Activated CD4-positive, alpha-beta T cell treated with anti-CD3 and anti-CD28 coated beads for 48 hours (primary cell): Measurements from ENCODE around the gene SLC17A9.

ENCODE experiments used
- DNase-seq: peaks from one replicate; pipeline ENCODE4 v3.0.0-alpha.2; 2020

Gene SLC17A9

GRCh38 chr20:62986257-62986800 is 33.8 kb downstream of the SLC17A9 start:
- no peak for DNase-seq

- DNase-seq: no peak
These were observed 34.6 kb downstream of the SLC17A9 start for GRCh38 chr20:62987114-62987513.

GRCh38 chr20:62989201-62989601 is 36.7 kb downstream of the SLC17A9 start:
- peak; percentile 27 for DNase-seq

GRCh38 chr20:62990306-62990825 is 37.9 kb downstream of the SLC17A9 start:
- no peak for DNase-seq

GRCh38 chr20:62991196-62991807 is 38.8 kb downstream of the SLC17A9 start:
- DNase-seq: no peak

GRCh38 chr20:62991863-62992262 is 39.4 kb downstream of the SLC17A9 start:
- no peak for DNase-seq

- no peak for DNase-seq
These were observed 41.5 kb downstream of the SLC17A9 start for GRCh38 chr20:62993856-62994494.

GRCh38 chr20:62994869-62995281 is 42.4 kb downstream of the SLC17A9 start:
- DNase-seq: no peak

GRCh38 chr20:62995481-62995880 is 43.0 kb downstream of the SLC17A9 start:
- no peak for DNase-seq

- no peak for DNase-seq
These were observed 43.5 kb downstream of the SLC17A9 start for GRCh38 chr20:62995898-62996595.

- no peak for DNase-seq
These were observed 44.1 kb downstream of the SLC17A9 start for GRCh38 chr20:62996596-62996982.

GRCh38 chr20:62997417-62998035 is 45.0 kb downstream of the SLC17A9 start:
- no peak for DNase-seq

GRCh38 chr20:62998449-62998848 is 45.9 kb downstream of the SLC17A9 start:
- DNase-seq: no peak

- DNase-seq: no peak
These were observed 47.1 kb downstream of the SLC17A9 start for GRCh38 chr20:62999580-62999979.

GRCh38 chr20:63000036-63000435 is 47.5 kb downstream of the SLC17A9 start:
- no peak for DNase-seq

GRCh38 chr20:63000958-63001357 is 48.4 kb downstream of the SLC17A9 start:
- DNase-seq: no peak

- no peak for DNase-seq
These were observed 50.0 kb downstream of the SLC17A9 start for GRCh38 chr20:63002511-63002910.

- no peak for DNase-seq
These were observed 51.0 kb downstream of the SLC17A9 start for GRCh38 chr20:63003546-63003945.

- no peak for DNase-seq
These were observed 52.3 kb downstream of the SLC17A9 start for GRCh38 chr20:63004607-63005364.

- no peak for DNase-seq
These were observed 52.9 kb downstream of the SLC17A9 start for GRCh38 chr20:63005365-63005861.

GRCh38 chr20:63005862-63006539 is 53.5 kb downstream of the SLC17A9 start:
- DNase-seq: peak; percentile 29
